ENCODE results near the gene FBXO28.

DNA sequence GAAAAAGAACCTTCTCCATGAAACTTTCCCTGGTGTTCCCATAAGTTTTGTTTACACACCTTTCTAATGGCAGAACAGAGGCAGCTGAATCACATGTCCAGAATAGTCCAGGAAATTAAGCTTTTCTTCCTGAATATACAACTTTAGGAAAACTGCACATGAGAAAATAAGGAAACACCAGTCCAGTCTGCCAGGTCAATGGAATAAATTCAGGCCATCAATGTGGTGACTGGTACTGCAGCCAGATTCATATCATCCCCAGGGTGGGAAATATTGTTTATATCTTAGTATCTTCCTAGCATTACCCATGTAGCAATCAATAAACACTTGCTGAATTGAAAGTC lies 6.7 kb upstream of the FBXO28 start:
- TF ChIP-seq, protein P1, sequence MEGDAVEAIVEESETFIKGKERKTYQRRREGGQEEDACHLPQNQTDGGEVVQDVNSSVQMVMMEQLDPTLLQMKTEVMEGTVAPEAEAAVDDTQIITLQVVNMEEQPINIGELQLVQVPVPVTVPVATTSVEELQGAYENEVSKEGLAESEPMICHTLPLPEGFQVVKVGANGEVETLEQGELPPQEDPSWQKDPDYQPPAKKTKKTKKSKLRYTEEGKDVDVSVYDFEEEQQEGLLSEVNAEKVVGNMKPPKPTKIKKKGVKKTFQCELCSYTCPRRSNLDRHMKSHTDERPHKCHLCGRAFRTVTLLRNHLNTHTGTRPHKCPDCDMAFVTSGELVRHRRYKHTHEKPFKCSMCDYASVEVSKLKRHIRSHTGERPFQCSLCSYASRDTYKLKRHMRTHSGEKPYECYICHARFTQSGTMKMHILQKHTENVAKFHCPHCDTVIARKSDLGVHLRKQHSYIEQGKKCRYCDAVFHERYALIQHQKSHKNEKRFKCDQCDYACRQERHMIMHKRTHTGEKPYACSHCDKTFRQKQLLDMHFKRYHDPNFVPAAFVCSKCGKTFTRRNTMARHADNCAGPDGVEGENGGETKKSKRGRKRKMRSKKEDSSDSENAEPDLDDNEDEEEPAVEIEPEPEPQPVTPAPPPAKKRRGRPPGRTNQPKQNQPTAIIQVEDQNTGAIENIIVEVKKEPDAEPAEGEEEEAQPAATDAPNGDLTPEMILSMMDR (IDR thresholded peaks at IDR 0.05): no peak
- TF ChIP-seq POLR2A (IDR thresholded peaks at IDR 0.05): no peak
